NB4 (cell line): Measurements from ENCODE around the gene NHERF1.

Source experiments
- POLR2A ChIP-seq: IDR thresholded peaks from 2 replicates; pipeline ENCODE4 v1.6.1; 2011; ENCODE audit warnings: mild to moderate bottlenecking; ENCODE audit not compliant: insufficient read length; ENCODE audit errors: extremely low read depth
- TF ChIP-seq, protein P1 (sequence below): IDR thresholded peaks from one replicate; pipeline ENCODE4 v1.5.1; 2012; ENCODE audit warnings: low read depth, low read length
- TF ChIP-seq, protein P2 (sequence below): IDR thresholded peaks from 2 replicates; pipeline ENCODE4 v1.6.1; 2011; ENCODE audit warnings: low read depth, low read length

DNA sequence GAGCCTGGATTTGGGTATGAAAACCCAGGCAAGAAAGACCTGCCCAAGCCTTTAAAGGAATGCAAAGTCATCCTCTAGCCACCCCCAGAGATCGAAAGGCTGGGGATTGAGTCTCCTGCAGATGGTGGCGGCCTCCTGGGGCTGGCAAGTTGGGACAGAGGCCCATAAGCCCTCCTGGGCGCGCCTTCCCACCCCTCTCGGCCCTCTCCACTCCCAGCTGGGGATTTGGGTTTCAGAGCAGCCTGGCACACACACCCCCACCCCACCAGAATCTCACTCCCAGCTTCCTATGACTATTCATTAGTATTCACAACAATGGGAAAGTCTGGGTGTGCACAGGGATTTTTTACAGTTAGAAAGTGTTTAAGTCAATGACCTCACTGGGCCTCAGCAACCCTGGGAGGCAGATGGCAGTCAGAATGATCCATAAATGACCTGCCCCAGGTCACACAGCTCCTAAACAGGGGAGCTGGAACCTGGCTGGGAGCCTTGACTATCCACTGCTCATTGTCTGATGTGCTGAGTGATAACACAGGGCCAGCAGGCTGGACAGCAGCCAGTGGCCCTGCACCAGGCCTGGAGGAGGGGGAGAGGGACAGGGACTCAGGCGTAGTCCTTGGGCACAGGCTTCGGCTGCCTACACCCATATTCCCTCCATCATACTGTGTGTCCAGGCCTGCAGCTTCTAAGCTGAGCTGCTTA, 12.1 kb downstream of the NHERF1 start:
- TF ChIP-seq, protein P1, sequence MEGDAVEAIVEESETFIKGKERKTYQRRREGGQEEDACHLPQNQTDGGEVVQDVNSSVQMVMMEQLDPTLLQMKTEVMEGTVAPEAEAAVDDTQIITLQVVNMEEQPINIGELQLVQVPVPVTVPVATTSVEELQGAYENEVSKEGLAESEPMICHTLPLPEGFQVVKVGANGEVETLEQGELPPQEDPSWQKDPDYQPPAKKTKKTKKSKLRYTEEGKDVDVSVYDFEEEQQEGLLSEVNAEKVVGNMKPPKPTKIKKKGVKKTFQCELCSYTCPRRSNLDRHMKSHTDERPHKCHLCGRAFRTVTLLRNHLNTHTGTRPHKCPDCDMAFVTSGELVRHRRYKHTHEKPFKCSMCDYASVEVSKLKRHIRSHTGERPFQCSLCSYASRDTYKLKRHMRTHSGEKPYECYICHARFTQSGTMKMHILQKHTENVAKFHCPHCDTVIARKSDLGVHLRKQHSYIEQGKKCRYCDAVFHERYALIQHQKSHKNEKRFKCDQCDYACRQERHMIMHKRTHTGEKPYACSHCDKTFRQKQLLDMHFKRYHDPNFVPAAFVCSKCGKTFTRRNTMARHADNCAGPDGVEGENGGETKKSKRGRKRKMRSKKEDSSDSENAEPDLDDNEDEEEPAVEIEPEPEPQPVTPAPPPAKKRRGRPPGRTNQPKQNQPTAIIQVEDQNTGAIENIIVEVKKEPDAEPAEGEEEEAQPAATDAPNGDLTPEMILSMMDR, result no peak
- TF ChIP-seq POLR2A, result no peak
- TF ChIP-seq, protein P2, sequence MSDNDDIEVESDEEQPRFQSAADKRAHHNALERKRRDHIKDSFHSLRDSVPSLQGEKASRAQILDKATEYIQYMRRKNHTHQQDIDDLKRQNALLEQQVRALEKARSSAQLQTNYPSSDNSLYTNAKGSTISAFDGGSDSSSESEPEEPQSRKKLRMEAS, result no peak
